ENCODE measurements around the gene ASPHD1.

GRCh38 chr16:29857133-29857760, 43.0 kb upstream of the ASPHD1 start:
- TF ChIP-seq EP300 (IDR thresholded peaks at IDR 0.05): no peak
- TF ChIP-seq, protein P1, sequence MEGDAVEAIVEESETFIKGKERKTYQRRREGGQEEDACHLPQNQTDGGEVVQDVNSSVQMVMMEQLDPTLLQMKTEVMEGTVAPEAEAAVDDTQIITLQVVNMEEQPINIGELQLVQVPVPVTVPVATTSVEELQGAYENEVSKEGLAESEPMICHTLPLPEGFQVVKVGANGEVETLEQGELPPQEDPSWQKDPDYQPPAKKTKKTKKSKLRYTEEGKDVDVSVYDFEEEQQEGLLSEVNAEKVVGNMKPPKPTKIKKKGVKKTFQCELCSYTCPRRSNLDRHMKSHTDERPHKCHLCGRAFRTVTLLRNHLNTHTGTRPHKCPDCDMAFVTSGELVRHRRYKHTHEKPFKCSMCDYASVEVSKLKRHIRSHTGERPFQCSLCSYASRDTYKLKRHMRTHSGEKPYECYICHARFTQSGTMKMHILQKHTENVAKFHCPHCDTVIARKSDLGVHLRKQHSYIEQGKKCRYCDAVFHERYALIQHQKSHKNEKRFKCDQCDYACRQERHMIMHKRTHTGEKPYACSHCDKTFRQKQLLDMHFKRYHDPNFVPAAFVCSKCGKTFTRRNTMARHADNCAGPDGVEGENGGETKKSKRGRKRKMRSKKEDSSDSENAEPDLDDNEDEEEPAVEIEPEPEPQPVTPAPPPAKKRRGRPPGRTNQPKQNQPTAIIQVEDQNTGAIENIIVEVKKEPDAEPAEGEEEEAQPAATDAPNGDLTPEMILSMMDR (IDR thresholded peaks at IDR 0.05): no peak

All from suprapubic skin (tissue), 3 donors.